Stimulated activated CD4-positive, alpha-beta T cell treated with anti-CD3 and anti-CD28 coated beads, TNF-alpha, amount 100 ng/mL, for 4 hours (primary cell): ENCODE results near the gene MAPK8.

Source experiments
- DNase-seq, 3 experiments: peaks; one replicate each; pipeline ENCODE4 v3.0.0-alpha.2; 2020; ENCODE audit warnings: low read depth in 3 of 3

MAPK8 gene

DNA sequence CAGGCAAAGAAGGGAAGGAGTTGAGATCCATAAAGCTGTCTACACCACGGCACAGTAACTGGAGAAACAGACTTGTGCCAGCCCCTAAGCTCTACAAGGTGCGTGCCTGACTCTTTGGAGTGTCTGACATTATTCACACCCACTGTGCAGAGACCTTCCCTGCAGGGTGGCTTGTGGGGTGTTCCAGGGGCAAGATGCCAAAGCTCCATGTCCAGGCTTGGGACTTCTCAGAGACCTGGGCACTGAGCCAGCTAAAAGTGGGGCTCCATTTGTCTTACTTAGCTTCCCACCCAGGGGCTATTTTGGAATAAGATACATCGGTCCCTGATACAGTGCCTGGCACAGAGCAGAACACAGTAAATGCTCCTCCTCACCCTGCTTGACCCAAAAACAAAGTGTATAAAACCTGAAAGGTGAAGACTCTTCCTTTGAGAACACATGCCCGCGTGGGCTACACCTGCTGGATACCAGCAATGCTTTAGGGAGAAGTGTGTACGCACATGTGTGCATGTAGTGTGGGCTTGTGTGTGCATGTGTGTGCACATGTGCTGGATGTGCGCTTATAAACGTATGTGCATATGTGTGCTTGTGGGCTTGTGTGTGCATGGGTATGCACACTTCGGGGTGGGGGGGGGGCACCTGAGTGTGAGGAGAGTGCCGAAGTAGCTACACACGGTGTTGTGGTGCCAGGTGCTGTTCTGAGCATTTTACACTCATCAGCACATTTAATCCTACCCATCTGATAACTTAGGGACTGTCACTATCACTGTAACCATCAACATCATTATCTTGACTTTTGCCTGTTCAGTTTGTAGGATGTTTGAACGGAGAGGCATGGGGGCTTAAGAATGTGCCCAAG, 155.4 kb downstream of the MAPK8 start:
- DNase-seq: no peak

DNA sequence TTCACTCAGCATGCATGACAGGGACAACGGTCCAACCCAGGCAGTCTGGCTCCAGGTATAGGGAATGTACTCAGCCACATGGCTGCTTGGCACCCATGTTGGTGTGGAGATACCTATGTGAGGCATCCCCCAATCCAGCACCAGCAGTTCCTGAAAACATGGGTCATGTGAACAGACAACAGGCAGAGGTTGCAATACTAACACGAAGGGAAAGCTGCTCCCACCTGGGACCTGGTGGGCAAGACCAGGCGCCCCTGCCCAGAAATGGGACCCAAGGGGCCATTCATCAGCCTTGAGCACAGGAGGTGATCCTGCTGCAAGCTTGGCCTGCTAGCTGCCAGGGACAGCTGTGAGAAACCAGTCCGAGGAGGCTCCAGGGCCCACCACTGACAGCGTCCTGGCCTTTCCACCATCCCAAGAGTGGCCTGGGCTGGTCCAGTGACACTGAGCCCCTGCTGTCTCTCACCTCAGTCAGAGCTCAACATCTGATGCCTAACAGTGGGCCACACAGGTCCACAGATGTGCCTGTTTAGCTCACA, 156.1 kb downstream of the MAPK8 start:
- no peak for DNase-seq

- DNase-seq: no peak
These were observed 157.0 kb downstream of the MAPK8 start for GRCh38 chr10:48463318-48464003.

DNA sequence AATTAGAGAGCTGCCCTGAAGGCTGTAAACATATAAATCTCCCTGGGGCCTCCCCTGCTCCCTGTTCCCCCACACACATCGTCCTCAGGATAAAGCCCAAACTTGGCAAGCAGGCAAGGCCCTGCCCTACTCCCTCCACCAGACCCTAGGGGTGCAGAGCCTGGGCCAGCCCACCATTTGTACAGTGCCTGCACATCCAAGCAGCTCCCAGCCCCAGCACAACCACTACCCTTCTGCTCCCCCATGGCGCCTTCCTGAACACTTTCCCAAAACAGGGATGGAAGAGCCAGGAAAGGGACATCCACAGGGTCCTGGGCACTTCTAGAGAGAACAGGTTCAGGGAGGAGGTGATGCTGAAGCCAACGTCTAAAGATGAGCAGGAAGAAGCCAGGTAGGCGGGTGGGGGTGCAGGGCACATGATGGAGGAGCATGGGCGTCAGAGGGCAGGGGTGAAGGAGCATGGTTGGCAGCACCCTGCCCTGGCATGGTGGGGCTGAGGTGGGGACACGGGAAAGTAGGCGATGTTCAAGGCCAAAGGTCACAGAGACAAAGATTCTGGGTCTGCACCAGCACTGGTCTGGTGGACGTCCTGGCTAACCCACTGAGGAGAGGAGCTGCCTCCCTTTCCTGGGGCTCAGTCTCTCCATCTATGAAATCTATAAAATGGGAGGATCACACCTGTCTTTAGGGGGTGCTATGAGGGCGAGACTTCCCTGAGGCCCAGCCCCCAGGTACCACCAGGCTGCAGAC, 157.8 kb downstream of the MAPK8 start:
- no peak for DNase-seq

- no peak for DNase-seq
These were observed 158.6 kb downstream of the MAPK8 start for GRCh38 chr10:48464871-48465736.

- no peak for DNase-seq
These were observed 159.5 kb downstream of the MAPK8 start for GRCh38 chr10:48465860-48466521.

- DNase-seq: no peak
These were observed 160.2 kb downstream of the MAPK8 start for GRCh38 chr10:48466611-48467240.

- no peak for DNase-seq
These were observed 161.2 kb downstream of the MAPK8 start for GRCh38 chr10:48467669-48468068.

- no peak for DNase-seq
These were observed 161.8 kb downstream of the MAPK8 start for GRCh38 chr10:48468130-48468790.

DNA sequence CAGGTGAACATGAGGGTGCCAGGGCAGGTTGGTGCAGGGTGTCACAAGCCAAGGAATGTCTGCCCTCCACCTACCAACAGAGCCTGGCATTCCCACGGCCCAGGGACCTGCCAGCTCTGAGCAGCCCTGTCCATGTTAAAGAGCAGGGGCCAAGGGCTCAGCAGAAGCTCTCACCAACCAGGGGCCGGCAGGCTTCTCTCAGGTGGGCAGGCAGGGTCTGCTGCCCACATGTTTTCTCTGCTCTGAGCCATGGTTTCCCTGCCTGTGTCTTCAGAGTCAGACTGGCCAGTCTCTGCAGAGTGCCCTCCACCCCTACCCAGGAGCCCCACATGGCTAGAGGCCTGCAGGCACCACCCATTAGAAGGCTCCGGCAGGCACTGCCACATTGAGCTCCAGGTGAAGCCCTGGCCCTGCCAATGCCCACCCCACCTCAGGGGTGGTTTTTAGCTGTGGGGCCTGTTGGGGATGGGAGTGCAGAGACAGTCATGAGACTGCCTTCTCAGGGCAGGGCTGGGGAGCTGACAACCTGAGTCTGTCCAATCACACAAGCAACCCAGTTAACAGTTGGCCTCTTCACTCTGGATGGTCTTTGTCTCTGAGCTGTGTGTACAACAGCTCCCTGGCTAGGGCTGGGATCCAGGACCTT, 162.5 kb downstream of the MAPK8 start:
- no peak for DNase-seq

- DNase-seq: no peak
These were observed 163.1 kb downstream of the MAPK8 start for GRCh38 chr10:48469516-48470020.

- DNase-seq: no peak
These were observed 163.8 kb downstream of the MAPK8 start for GRCh38 chr10:48470115-48470892.

DNA sequence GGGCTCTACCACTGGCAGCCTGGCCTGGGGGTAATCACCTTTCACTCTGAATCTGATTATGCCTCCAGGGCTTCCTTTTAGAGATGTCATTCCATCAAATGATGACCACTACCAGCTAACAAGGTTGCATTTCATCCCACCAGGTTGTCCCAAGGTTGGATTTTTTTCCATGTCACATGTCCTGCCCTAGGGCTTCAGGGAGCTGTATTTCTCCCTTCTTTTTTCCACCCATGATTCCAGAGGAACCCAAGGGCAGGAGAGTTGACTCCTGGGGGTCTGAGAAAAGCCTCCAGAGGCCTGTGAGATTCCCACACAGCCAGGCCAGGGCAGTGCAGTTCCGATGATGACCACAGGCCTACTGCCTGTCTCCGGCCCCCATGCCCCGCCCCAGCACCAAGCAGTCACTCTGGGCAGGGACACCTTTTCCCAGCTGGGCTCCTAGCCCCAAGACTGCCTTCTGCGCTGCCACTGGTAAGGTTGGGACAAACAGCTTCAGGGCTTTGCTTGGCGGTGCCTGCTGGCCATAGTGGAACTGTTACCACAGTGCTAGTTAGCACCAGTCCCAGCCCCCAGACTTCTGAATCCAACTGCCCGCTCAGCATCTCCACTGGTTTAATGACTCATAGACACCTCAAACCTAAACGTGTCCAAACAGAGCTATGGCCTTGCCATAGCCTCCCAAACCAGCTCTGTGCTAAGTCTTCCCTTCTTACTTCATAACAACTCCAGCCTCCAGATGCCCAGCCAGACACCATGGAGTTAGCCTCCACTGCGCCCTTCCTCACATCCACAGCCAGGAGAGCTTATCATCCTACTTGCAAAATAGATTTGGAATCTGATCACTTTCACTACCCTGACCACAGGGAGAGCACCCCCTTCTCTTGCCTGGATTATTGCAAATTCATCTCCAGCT, 164.7 kb downstream of the MAPK8 start:
- no peak for DNase-seq

- DNase-seq: no peak
These were observed 166.1 kb downstream of the MAPK8 start for GRCh38 chr10:48472501-48473069.

GRCh38 chr10:48473704-48474103, 167.2 kb downstream of the MAPK8 start:
- no peak for DNase-seq

- no peak for DNase-seq
These were observed 168.4 kb downstream of the MAPK8 start for GRCh38 chr10:48474765-48475365.
